ENCODE results near the gene GIMD1.
"Not testable (repeated sequence)": the region's sequence is repeated elsewhere in the genome, so short reads cannot be mapped to it uniquely, and the experiment has no call there.

GIMD1 gene

DNA sequence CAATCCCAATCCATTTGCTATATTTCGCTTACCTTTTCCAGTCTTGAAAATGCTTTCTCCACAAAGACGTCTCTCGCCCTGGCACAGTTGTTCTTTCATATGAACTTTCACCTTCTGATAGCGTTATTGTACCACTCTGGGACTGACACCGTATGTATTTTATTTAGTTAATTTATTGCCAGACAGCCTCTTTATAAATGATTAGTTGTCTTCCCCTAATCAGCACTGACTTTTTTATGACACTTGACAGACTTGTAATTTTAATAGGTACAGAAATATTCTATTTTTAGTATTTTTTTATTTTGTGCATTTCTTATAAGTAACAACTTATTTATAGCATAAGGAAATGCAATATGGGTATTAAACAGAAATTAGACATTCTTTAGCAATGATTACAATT, at the start of gene GIMD1:
Gene GIMD1 (minus strand): TSS at position 101 of the 400 bp plus-strand sequence. CDS start 1,343 bp downstream, outside the sequence.
- DNase-seq (ENCODE audit: low read depth) = no peak

DNA sequence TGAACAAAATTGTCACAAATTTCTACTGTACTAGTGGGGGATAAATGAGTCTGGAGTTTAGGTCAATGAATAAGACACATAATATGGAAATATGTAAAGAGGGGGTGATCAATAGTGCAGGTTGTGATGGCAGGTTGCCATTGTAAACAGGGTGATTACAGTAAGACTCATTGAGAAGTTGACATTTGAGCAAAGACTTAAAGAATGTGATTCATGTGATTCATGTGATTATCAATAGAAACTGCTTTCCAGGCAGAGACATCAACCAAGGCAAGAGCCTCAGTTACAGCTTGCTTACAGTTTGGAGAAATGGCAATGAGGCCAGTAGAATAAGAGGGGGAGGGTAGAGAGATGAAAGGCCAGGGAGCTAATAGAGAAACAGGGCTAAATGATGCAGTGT, 45.8 kb upstream of the GIMD1 start:
- DNase-seq (ENCODE audit: low read depth) = peak; percentile 6

DNA sequence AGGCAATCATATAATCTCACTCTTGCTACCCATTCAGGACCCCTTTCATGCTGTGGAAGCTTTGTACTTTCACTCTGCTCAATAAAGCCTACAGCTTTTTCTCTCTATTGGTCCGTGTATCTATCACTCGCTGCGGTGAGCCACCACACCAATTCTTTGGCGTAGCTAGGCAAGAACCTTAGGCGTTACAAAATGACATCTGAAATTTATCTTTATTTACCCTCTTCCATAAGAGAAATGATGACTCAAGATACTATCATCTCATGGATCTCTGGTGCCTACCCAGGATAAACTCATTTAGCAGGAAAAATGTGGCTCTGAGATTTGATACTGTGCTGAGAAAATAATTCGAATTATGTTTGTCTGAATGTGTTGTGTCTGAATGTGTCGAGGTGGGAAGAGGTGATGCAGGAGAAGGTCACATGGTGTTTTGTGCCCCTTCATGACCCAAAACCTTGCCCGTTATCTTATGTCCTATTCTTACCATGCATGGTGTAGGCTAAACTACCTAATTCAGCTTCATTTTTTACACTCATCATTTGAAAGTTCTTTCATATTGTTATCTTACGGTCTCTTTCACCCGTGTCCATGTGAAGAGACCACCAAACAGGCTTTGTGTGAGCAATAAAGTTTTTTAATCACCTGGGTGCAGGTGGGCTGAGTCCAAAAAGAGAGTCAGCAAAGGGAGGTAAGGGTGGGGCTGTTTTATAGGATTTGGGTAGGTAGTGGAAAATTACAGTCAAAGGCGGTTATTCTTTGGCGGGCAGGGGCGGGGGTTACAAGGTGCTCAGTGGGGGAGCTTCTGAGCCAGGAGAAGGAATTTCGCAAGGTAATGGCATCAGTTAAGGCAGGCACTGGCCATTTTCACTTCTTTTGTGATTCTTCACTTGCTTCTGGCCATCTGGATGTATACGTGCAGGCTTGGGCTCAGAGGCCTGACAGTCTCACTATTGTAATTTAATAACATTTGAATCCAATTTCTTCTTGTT, 41.6 kb upstream of the GIMD1 start:
- no peak for DNase-seq (ENCODE audit: low read depth)

DNA sequence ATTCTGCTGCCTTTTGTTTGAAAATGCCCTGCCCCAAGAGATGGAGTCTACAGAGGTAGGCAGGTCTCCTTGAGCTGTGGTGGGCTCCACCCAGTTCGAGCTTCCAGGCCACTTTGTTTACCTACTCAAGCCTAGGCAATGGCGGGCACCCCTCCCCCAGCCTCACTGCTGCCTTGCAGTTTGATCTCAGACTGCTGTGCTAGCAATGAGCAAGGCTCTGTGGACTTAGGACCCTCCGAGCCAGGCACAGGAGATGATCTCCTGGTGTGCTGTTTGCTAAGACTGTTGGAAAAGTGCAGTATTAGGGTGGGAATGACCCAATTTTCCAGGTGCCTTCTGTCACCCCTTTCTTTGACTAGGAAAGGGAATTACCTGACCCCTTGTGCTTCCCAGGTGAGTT, 39.4 kb upstream of the GIMD1 start:
- not testable (repeated sequence) for DNase-seq (ENCODE audit: low read depth)

DNA sequence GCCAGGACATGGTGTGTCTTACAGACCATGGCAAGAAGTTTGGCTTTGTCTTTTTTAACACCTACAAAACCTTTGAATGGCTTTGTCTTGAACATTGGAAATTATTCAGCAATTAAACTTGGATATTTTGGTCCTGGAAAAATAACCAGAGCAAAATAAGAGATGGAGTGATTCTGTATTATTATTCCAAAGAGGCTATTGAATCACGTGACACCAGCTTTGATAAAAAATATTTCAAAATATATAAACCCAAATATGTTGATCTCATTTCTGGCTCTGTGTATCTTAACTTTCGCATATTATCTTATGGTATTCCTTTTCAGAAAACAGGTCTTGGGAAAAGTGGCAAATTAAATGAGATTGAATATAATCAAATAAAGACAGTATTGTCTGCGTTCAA, 32.6 kb upstream of the GIMD1 start:
- no peak for DNase-seq (ENCODE audit: low read depth)

DNA sequence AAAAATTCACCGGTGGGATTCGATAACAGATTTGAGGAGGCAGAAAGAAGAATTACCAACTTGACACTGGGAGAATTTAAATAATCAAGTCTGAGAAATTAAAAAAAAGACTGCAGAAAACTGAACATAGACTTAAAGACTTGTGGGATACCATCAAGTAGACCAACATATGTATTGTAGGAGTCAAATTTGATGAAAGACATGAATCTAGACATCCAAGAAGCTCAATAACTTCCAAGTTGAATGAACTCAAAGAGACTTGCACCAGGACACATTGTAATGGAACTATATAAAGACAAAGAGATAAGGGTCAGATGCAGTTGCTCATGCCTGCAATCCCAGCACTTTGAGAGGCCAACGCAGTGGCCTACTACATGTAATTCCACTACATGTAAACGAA, 30.3 kb upstream of the GIMD1 start:
- not testable (repeated sequence) for DNase-seq (ENCODE audit: low read depth)

DNA sequence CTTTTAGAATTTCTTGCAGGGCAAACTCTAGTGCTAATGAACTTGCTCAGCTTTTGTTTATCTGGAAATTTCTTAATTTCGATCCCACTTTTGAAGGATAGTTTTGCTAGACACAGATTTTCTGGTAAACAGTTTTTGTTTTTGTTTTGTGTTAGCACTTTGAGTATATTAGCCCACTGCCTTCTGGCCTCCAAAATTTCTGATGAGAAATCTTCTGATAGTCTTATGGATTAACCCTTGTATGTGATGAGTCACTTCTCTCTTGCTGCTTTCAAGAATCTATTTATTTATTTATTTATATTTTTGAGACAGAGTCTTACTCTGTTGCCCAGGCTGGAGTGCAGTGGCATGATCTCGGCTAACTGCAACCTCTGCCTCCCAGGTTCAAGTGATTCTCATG, 27.0 kb upstream of the GIMD1 start:
- no peak for DNase-seq (ENCODE audit: low read depth)

DNA sequence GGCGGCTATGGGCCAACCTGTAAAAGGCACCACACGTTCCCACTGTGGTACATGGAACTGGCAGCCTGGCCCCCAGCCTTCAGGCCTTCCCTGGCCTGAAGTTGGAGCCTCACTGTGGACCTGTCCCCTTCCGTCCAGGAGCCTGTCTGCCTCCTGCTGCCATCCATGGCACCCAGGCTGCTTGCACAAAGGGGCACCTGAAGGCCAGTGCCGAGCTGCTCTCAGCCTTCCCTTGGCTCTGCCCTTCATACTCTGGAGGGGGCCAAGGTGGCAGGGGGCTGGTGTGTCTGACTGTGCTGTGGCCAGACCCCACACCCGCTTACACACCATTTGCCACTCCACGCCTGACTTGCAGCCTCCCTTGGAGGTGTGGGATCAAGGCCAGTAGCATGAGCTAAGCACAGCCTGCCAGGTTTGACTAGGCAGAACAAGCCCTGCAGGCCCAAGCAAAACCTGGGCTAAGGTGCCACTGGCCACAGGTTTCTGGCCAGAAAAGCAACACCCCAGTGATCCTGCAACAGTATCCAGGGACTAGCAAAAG, 17.3 kb upstream of the GIMD1 start:
- no peak for DNase-seq (ENCODE audit: low read depth)

DNA sequence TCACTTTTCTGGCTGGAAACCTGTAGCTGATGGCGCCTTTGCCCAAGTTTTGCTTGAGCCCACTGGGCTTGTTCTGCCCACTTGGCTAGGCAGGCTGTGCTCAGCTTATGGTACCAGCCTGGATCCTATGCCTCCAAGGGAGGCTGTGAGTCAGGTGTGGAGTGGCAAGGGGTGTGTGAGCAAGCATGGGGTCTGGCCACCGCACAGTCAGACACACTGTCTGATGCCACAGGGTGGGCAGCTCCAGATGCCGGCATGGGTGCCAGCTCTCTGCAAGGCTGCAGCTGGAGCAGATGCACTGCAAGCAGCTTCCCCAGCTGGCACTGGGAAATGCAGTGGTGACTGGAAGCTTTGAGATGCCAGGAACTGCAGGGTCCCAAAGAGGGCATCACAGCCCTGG, 16.3 kb upstream of the GIMD1 start:
- DNase-seq (ENCODE audit: low read depth) = no peak

DNA sequence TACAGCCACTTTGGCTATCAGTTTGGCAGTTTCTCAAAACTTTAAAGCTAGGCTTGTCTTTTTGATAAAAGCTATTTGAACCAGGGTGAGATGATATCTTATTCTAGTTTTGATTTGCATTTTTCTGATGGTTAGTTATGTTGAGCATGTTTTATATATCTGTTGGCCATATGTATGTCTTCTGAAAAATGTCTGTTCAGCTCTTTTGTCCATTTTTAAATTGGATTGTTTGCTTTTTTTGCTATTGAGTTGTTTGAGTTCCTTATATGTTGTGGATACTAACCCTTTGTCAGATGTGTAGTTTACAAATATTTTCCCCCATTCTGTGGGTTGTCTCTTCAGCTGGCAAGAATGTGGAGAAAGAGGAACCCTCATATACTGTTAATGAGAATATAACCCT, 11.6 kb upstream of the GIMD1 start:
- no peak for DNase-seq (ENCODE audit: low read depth)

DNA sequence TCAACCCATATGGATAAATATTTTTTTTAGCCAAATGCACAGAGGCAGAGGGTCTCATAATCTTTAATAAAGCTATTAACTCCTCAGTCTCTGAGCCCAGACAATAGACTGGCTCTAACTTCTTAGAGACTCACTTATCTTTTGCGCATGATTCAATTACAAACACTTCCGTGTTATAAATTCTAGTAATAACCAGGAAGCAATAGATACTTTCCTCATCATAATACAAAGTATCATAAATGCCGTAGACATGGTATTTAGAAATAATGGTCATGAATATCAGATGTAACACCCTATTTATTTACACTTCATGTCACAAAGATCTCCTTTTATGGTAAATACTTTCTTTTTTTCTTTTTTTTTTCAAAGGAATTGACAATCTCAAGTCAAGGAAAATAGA, 4.4 kb upstream of the GIMD1 start:
- DNase-seq (ENCODE audit: low read depth) = no peak

DNA sequence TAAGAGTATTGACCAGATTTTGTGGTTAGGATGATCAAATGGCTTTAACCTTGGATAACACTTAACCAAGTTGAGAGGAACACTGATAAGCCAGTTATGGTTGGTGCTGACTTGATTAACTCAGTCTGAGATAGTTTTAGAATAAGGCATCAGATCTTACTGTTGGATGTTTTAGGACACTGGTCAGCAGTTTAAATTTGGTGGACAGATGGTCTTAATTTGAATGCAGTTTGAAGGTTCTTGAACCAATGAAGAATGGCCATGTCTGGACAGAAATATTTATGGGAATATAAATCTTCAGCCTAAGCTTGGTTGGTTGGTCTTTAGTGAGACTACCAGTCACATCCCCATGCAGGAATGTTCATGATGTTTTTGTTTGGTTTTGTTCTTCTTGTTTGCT, 2.6 kb upstream of the GIMD1 start:
- DNase-seq (ENCODE audit: low read depth) = no peak

DNA sequence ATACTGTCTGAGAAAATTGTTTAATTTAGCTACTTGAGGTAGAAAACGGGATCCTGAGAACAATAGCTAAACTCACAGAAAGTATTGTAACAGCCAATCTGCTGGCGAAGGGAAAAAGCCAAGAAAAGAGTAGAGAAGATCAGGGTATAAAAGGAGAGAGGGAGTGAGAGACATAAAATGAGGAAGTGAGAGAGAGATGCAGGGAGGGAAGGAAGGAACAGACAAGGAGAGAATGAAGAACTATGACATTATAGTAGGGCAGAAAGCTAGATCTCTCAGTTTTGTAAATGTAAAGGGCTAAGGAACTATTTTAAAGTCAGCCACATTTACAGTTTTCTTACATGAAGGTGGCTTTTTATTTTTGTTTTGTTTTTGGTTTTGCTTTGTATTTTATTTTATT, 1.6 kb upstream of the GIMD1 start:
- no peak for DNase-seq (ENCODE audit: low read depth)

DNA sequence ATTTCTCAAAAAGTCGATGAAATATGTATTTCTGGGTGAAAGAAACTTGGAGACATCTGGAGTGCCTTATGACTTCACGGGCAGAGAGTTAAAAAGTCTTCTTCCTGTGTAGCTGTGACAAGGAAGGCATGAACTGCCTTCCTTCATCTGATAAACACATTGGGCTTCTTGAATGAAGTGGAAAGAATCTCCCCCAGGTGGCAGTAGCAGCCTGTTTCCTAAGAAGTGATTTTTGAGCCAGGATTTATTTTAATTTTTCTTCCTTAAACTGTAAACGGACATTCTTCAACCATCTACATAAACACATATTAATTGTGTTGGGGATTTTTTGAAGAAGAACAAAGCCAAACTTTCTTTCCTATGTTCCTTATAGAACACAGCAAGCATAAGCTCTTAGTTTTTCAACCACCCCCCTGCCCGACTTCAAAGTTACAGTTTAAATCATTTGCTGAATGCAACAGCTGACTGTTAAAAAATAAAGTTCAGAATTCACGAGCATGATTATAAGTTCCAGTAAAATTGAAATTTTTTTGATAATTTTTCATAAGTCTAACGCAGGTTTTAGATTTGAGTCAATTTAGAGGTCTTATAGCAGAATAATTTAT, 980 bp upstream of the GIMD1 start:
- DNase-seq (ENCODE audit: low read depth) = peak; percentile 89

DNA sequence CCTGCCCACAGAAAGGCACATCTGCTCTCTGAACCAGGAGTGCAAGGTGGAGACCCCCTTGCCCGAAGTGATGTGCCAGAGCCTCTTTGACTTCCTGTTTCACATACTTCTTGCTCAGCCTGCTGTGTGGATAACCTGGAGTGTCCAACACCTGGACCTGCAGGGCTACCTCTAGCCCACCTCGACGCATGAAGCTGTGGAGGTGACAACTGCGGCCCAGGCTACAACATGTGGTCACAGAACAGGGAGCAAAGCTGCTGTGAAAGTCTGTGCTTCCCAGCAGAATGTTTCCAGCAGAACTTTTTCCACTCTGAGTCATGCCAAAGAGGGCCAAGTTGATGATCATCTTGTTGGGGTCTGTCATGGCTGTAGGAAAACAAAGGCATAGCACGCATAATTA, 1.5 kb downstream of the GIMD1 start:
- no peak for DNase-seq (ENCODE audit: low read depth)

DNA sequence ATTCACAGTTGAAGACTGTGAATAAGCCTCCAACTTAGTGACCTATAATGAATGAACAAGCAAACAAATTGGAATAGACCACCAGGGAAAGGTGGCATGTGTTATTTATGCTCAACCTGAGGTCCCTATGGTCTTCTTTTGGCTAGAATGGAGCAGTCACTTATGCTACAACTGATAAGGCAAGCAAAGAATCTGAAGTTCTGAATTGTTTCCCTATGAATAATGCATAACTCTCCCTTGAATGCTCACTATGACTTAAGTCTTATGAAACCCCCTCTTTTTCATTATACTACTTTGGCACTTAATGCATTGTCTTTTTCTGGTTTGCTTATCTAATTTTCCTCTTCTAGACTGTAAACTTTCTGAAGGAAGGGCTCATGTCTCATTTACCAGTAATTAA, 2.6 kb downstream of the GIMD1 start:
- DNase-seq (ENCODE audit: low read depth) = peak; percentile 71

DNA sequence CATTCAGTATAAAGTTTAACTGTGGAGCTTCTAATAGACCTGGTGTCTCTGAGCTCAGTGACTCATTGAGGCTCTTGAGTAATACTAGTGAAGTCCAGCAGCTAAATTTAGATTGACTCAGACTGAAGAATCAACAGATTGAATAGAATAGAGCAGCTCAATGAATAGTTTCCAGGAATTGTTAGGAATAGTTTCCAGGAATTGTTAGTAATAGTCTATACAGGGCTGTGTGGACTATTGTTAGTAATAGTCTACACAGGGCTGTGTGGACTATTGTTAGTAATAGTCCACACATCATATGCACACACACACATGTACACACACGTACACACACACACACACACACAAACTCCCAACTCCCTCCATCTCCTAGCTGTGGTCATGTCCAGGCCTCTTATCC, 3.0 kb downstream of the GIMD1 start:
- DNase-seq (ENCODE audit: low read depth) = peak; percentile 93

DNA sequence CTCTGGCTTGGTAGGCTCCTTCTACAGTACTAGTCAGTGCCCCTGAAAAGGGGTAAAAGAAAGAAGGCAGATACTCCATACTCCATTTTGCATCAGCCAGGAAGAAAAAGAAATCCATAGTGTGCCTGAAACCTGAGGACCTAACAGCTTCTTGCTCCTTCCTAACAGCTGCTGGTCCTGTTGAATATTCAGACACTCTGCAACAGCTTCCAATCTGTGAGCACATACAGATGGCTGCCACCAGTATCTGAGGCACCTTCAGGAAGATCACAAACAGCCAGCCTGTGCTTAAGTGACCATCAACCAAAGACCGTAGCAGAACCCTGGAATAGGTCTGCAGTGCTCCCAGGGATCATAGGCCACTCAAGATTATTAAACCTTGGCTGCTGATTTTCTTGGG, 4.3 kb downstream of the GIMD1 start:
- DNase-seq (ENCODE audit: low read depth) = no peak

DNA sequence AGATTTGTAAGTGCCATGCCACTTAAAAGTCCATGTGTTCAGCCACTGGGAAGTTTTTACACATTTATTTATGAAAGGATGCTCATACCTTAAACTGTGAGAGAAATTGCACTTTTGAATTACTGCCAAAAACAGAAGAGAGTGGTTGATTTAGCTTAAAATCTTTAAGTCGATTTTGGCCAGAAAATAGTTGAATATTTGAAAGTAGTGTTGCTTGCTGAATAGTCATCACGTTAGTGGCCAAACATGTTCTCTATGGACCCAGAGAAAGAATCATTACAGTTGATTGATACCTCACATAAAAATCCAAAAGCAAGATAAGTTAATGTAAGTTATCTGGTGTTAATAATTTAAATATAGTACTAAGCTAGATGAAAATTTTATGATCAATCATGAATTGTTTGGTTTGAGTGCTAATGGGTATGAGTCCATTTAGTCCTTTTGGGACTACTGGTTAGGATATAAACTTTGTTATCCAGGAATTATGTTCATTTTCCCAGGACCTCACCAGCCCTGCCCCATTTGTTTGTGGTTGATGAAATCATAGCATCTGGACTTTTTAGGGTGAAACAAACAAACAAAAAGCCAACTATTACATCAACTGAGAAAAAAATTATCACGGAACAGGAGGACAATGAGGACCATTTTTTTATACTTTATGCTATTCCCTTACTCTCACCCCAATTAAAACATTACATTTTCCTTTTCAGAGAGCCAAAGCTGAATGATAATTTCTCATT, 6.3 kb downstream of the GIMD1 start:
- no peak for DNase-seq (ENCODE audit: low read depth)

DNA sequence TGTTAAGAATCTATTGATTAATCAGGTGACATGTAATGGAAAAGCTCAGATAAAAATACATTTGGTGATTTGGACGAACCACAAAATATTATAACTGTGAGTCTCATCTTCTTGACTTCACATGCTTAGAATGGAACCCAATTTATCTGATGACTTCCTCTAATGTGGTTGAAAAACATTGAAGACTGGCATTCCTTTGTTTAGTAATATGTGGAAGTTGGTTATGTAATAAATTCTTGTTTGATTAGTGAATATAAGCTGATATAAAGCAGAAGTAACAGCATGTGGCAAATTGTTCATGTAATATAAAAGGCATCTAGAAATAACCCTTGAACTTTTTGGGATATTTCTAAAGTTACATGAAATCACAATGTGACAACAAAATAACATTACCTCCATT, 9.7 kb downstream of the GIMD1 start:
- DNase-seq (ENCODE audit: low read depth) = peak; percentile 84

DNA sequence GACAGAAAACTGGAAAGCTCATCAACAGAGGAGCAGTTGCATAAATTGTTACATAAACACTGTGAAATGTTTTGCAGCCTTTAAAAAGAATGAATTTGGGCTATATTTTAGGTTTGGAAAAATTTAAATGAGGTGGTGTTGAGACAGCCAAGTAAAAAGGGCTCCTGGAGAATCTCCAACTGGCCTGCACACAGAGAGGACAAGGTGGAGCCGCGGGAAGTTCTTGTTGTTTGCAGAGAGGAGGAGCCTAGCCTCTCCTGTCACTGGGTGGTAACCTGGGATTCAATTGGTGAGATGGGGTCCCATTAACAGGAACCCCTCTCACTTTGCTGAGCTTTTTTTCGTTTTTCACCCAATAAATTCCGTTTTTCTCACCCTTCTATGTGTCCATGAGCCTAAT, 13.4 kb downstream of the GIMD1 start:
- no peak for DNase-seq (ENCODE audit: low read depth)

DNA sequence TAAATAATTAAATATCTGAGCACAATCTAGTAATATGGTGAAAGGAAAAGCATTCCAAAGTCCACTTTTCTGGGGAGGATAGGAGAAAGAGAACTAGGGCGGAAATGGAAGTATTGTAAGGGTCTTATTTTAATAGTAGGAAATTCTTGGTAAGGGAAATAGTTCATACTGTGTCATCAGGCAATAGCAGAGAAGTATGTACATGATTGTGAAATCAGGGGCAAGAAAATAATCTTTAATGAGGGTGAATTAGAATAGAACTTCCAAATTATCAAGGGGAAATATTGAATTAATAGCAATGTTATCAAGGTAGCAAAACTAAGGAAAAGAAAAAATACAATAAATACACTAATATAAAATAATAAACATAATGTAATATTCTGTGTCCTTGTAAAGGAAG, 14.8 kb downstream of the GIMD1 start:
- DNase-seq (ENCODE audit: low read depth) = peak; percentile 50

DNA sequence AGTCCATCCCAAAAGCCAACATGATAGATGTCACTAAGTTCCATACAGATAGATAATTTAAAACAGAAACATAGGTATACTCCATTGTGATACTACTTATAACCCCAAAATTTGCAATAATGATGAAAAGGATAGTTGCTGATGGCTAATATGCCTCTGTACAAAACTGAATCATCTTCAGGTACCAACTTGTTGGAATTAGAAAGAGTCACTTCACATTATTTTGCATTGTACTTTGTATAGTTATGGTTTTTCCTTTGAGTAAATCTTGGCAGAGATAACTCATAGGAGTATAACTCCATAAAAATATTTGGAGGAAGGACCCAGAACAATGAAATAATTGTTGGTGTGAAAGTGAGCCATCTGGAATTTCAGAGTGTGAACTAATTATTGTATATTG, 17.6 kb downstream of the GIMD1 start:
- no peak for DNase-seq (ENCODE audit: low read depth)

Measured in iris pigment epithelial cell (primary cell).